GM18499 (cell line): ENCODE results near the gene ANKRD23.
"Not testable (repeated sequence)": the region's sequence is repeated elsewhere in the genome, so short reads cannot be mapped to it uniquely, and the experiment has no call there.

Experiments used
- ATAC-seq: cut with Tn5 transposase; IDR thresholded peaks from one replicate; pipeline ENCODE4 v1.9.1; 2021; ENCODE audit warnings: moderate number of reproducible peaks; ENCODE audit not compliant: insufficient read depth, unreplicated experiment

The ANKRD23 gene

GRCh38 chr2:96801005-96801785, 42.6 kb downstream of the ANKRD23 start:
- peak; percentile 57 for ATAC-seq

GRCh38 chr2:96800061-96801004, 43.5 kb downstream of the ANKRD23 start:
- no peak for ATAC-seq

GRCh38 chr2:96799623-96799935, 44.2 kb downstream of the ANKRD23 start:
- no peak for ATAC-seq

DNA sequence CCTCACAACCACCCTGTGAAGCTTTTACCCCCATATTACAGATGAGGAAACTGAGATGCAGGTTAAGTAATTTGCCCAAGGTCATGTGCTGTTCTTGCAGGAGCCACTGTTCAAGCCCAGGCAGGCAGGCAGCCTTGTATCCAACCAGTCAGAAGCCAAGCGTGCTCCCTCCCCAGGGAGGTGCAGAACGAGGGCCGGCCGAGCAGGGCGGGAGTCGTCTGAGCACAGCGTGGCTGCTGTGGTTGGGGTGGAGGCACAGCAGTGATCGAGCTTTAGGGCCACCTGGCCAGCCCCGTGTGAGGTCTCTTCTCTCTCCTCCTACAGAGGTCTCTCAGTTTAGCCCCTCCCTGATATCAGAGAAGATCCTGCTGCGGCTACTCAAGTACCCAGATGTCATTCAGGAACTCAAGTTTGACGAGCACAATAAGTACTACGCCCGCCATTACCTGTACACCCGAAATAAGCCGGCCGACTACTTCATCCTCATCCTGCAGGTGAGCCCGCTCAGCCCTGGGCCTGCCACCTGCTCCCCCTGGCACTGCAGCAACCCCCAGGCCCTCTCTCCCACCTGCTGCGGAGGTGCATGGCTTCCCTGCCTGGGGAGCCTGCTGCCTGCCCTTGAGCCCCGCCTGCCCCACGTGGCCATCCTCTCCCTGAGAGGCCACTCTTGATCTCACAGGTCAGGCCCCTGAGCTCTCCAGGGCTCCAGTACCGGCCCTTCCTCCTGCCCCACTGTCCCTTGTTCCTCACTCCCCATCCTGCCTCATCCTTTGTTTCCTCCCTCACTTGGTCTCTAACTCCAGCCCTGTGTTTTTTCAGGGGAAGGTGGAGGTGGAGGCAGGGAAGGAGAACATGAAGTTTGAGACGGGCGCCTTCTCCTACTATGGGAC, 44.8 kb downstream of the ANKRD23 start:
- no peak for ATAC-seq

DNA sequence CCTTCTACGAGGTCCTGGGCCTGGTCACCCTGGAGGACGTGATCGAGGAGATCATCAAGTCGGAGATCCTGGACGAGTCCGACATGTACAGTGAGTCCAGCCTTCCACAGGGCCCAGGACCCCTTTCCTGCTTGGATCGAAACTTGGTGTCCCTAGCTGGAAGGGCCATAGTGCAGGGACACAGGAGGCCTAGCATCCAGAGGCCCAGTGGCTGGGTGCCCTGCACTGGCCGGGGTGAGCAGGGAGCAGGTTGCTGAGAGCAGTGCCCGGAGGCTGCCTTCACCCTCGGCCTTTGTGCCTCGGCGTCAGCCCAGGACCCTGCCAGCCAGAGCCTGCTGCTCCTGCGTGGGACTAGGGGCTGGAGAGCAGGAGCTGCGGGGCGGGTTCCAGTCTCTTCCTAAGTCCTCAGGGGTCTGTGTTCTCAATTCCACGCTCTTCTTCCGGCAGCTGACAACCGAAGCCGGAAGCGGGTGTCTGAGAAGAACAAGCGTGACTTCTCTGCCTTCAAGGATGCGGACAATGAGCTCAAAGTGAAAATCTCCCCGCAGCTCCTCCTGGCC, 46.7 kb downstream of the ANKRD23 start:
- no peak for ATAC-seq

- not testable (repeated sequence) for ATAC-seq
These were observed 47.3 kb downstream of the ANKRD23 start for GRCh38 chr2:96796497-96796896.

DNA sequence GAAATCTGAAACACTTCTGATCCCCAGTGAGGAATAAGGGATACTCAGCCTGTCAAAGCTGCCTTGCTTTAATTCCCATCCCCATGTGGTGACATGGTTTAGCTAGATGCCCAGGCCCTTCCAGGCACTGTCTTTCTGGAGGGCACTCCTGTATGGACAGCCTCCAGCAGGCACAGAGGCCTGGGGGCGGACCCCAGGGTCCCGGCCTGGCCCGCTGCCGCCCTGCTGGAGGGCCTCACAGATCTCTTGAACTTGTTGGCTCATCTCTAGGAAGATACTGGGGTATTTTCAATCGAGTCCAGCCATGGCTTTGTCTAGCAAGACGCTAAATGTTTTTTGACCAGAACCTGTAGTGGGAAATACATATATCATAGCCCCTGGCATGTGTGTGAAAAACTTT, 48.7 kb downstream of the ANKRD23 start:
- no peak for ATAC-seq

DNA sequence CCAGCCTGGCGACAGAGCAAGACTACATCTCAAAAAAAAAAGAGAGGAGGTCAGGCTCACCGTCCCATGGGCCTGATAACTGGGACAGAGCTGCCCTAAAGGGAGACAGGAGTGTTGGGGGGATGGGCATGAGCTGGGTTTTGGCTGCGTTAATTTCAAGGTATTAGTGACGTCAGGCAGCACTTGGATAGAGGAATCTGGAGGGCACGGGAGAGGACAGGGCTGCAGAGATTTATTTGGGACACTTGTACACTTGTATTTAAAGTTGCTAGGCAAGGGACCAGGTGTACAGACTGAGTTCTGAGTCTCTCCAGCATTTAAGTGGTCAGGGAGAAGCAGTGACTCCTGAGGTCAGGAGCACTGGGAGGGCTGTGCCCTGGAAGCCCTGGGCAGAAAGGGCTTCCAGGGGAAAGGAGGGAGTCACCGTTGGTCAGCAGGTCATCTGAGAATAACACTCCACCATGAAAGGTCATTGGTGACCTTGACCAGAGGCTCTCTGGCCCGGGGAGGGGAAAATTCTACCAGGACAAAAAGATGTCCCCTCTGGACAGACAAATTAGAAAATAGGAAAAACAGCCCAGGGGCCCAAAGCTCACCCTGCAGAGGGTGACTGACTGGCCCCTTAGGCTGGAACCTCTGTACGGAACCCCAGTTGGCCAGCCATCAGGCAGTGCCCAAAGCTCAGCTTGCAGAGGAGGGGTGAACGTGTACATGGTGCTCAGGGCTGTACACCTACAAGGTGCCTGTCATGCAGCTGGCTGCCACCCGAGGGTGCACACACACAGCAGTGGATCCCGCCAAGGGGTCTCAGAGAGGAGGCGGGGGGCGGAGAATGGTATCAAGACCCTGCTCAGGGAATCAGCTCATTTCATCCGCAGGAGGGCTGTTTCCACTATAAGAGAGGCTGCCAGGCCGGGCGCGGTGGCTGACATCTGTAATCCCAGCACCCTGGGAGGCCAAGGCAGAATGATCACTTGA, 50.8 kb downstream of the ANKRD23 start:
- ATAC-seq = no peak

DNA sequence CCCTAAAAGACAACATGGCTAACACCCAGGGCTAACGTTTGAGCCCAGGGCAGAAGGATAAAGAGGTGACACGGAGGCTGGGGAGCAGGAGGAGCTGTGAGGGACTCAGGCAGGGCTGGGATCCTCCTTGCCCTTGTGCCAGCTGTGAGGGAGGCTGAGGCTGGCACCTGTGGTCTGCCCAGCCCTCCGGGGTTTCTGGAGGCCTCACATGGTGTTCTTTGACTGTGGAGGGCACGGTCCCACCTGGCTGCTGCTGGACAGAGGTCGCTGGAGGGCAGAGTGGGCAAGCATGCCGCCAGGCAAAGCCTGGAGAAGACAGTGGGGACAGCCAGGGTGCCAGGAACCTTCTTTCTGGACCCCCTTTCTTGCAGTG, 54.6 kb downstream of the ANKRD23 start:
- ATAC-seq = no peak

GRCh38 chr2:96788442-96789244, 55.2 kb downstream of the ANKRD23 start:
- ATAC-seq = no peak
